Glutamatergic neuron (in vitro differentiated cells): ENCODE measurements around the gene SLC10A6. TPM values are rescaled to one million over a fixed set of nuclear protein-coding genes. Genes with fewer than 3 reads are reported as not detected.

ENCODE experiments used
- DNase-seq: peaks from one replicate; pipeline ENCODE4 v3.0.0; 2022
- H3K27ac Mint-ChIP-seq: one replicate; pipeline ENCODE4 v1.8.0; 2020; ENCODE audit warnings: mild to moderate bottlenecking, mixed read lengths, inconsistent platforms; ENCODE audit not compliant: unreplicated experiment
- H3K27me3 Mint-ChIP-seq: one replicate; pipeline ENCODE4 v1.8.0; 2020; ENCODE audit warnings: mild to moderate bottlenecking, moderate library complexity, mixed read lengths, inconsistent platforms; ENCODE audit not compliant: unreplicated experiment
- H3K36me3 Mint-ChIP-seq: one replicate; pipeline ENCODE4 v1.8.0; 2020; ENCODE audit warnings: mild to moderate bottlenecking, mixed read lengths, inconsistent platforms; ENCODE audit not compliant: unreplicated experiment
- H3K4me1 Mint-ChIP-seq: one replicate; pipeline ENCODE4 v1.8.0; 2020; ENCODE audit warnings: mild to moderate bottlenecking, low read depth, mixed read lengths, inconsistent platforms; ENCODE audit not compliant: unreplicated experiment
- H3K4me3 Mint-ChIP-seq: one replicate; pipeline ENCODE4 v1.8.0; 2020; ENCODE audit warnings: mild to moderate bottlenecking, mixed read lengths, inconsistent platforms; ENCODE audit not compliant: unreplicated experiment
- H3K9me3 Mint-ChIP-seq: one replicate; pipeline ENCODE4 v1.8.0; 2020; ENCODE audit warnings: mild to moderate bottlenecking, moderate library complexity, mixed read lengths, inconsistent platforms; ENCODE audit not compliant: unreplicated experiment
- CTCF ChIP-seq: fragments of 200-600 bp; sonication (generic); IDR thresholded peaks from one replicate; pipeline ENCODE4 v1.5.0; 2021; ENCODE audit not compliant: partially characterized antibody, unreplicated experiment
- total RNA-seq: library from RNA; stranded (reverse); fragmentation: NEBNext Ultra II Directional; extraction: Animal tissue kit (Norgen Biotek cat#: 25700); gene quantifications from one replicate; pipeline ENCODE4 v1.2.1, GENCODE V29; 2021; ENCODE audit not compliant: unreplicated experiment

SLC10A6 gene
- total RNA-seq, 1 donor from 2014 or later = not detected

- H3K27ac Mint-ChIP-seq = no peak overlapping the region
Measured at GRCh38 chr4:86894455-86894854, 45.3 kb upstream of the SLC10A6 start.

GRCh38 chr4:86893136-86893535, 44.0 kb upstream of the SLC10A6 start:
- H3K4me1 Mint-ChIP-seq = no peaks in the 10 kb centered on the region
- H3K27me3 Mint-ChIP-seq = no peaks in the 10 kb centered on the region
- TF ChIP-seq CTCF = no peak
- no peak for DNase-seq
- H3K27ac Mint-ChIP-seq = no peak overlapping the region
- H3K4me3 Mint-ChIP-seq = peak overlapping the region; percentile 91
- no peaks in the 10 kb centered on the region for H3K36me3 Mint-ChIP-seq
- H3K9me3 Mint-ChIP-seq = no peaks in the 10 kb centered on the region

More at GRCh38 chr4:86894455-86894854, 45.3 kb upstream of the SLC10A6 start:
- no peak for DNase-seq
- Mint-ChIP-seq H3K9me3 (no peaks in the 10 kb centered on the region), H3K36me3 (no peaks in the 10 kb centered on the region), H3K4me1 (no peaks in the 10 kb centered on the region), H3K27me3 (peaks cover 1% of the 10 kb centered on the region), H3K4me3 (no peak overlapping the region)
- TF ChIP-seq CTCF = no peak

- H3K27me3 Mint-ChIP-seq = no peaks in the 10 kb centered on the region
- no peaks in the 10 kb centered on the region for H3K9me3 Mint-ChIP-seq
- H3K36me3 Mint-ChIP-seq = no peaks in the 10 kb centered on the region
- H3K4me3 Mint-ChIP-seq = peak overlapping the region; percentile 91
- TF ChIP-seq CTCF = no peak
- no peak for DNase-seq
- H3K4me1 Mint-ChIP-seq = no peaks in the 10 kb centered on the region
- no peak overlapping the region for H3K27ac Mint-ChIP-seq
Measured at GRCh38 chr4:86892636-86892960, 43.4 kb upstream of the SLC10A6 start.

- DNase-seq = peak; percentile 56
- Mint-ChIP-seq H3K4me3 (peak within 1 kb of the TSS; percentile 91), H3K9me3 (no peaks in the 10 kb centered on the region), H3K4me1 (no peaks in the 10 kb centered on the region), H3K36me3 (no peaks in the 10 kb centered on the region), H3K27me3 (no peaks in the 10 kb centered on the region), H3K27ac (no peak within 1 kb of the TSS)
- no peak for TF ChIP-seq CTCF
Measured at GRCh38 chr4:86891762-86892635, 42.8 kb upstream of the SLC10A6 start, which contains the start of gene C4orf36. C4orf36 (minus strand) TSS chr4:86892422; CDS start chr4:86891520, 902 bp downstream.

- no peaks in the 10 kb centered on the region for H3K9me3 Mint-ChIP-seq
- no peak for DNase-seq
- TF ChIP-seq CTCF = no peak
- H3K4me1 Mint-ChIP-seq = no peaks in the 10 kb centered on the region
- H3K36me3 Mint-ChIP-seq = no peaks in the 10 kb centered on the region
- H3K27me3 Mint-ChIP-seq = no peaks in the 10 kb centered on the region
- no peak overlapping the region for H3K27ac Mint-ChIP-seq
- H3K4me3 Mint-ChIP-seq = no peak overlapping the region
Measured at GRCh38 chr4:86890790-86891189, 41.6 kb upstream of the SLC10A6 start.
